GM18508 (cell line): Measurements from ENCODE around the gene C3orf22.
"Not testable (repeated sequence)": the region's sequence is repeated elsewhere in the genome, so short reads cannot be mapped to it uniquely, and the experiment has no call there.

Source experiments
- ATAC-seq: cut with Tn5 transposase; IDR thresholded peaks from one replicate; pipeline ENCODE4 v1.9.1; 2021; ENCODE audit warnings: moderate number of reproducible peaks; ENCODE audit not compliant: insufficient read depth, unreplicated experiment

The C3orf22 gene

GRCh38 chr3:126558336-126559071 is at the start of gene C3orf22:
Gene C3orf22 (minus strand): TSS chr3:126558932. CDS start chr3:126553390, 5,542 bp downstream.
- no peak for ATAC-seq

- no peak for ATAC-seq
Measured at GRCh38 chr3:126607214-126607908, 48.6 kb upstream of the C3orf22 start.

- no peak for ATAC-seq
Measured at GRCh38 chr3:126606001-126606400, 47.3 kb upstream of the C3orf22 start.

- ATAC-seq, result no peak
Measured at GRCh38 chr3:126604691-126605090, 46.0 kb upstream of the C3orf22 start.

- no peak for ATAC-seq
Measured at GRCh38 chr3:126599101-126599500, 40.4 kb upstream of the C3orf22 start.

GRCh38 chr3:126595479-126595878 is 36.7 kb upstream of the C3orf22 start:
- not testable (repeated sequence) for ATAC-seq

GRCh38 chr3:126591515-126591914 is 32.8 kb upstream of the C3orf22 start:
- ATAC-seq, result not testable (repeated sequence)

- no peak for ATAC-seq
Measured at GRCh38 chr3:126582311-126582710, 23.6 kb upstream of the C3orf22 start.

- no peak for ATAC-seq
Measured at GRCh38 chr3:126581569-126581968, 22.8 kb upstream of the C3orf22 start.

- ATAC-seq, result no peak
Measured at GRCh38 chr3:126580746-126581145, 22.0 kb upstream of the C3orf22 start.

GRCh38 chr3:126578702-126579101 is 20.0 kb upstream of the C3orf22 start:
- ATAC-seq, result no peak

- ATAC-seq, result no peak
Measured at GRCh38 chr3:126577261-126577660, 18.5 kb upstream of the C3orf22 start.

GRCh38 chr3:126573492-126574117 is 14.9 kb upstream of the C3orf22 start:
- ATAC-seq, result no peak

GRCh38 chr3:126571078-126571477 is 12.3 kb upstream of the C3orf22 start:
- ATAC-seq, result no peak

GRCh38 chr3:126570103-126570541 is 11.4 kb upstream of the C3orf22 start:
- no peak for ATAC-seq

- ATAC-seq, result no peak
Measured at GRCh38 chr3:126569390-126569975, 10.8 kb upstream of the C3orf22 start.

- no peak for ATAC-seq
Measured at GRCh38 chr3:126568776-126569342, 10.1 kb upstream of the C3orf22 start.

- no peak for ATAC-seq
Measured at GRCh38 chr3:126567696-126568438, 9.1 kb upstream of the C3orf22 start.

GRCh38 chr3:126562737-126563276 is 4.1 kb upstream of the C3orf22 start:
- no peak for ATAC-seq

- no peak for ATAC-seq
Measured at GRCh38 chr3:126557761-126558160, 971 bp downstream of the C3orf22 start.
